NCI-H1694 treated with DMSO at 0.1 percent for 48 hours (cell line): Measurements from ENCODE around the gene CALHM5.

Experiments
- DNase-seq: peaks from one replicate; lab custom pipeline; 2025; lab: John Stamatoyannopoulos, UW

CALHM5 gene

GRCh38 chr6:116550796-116551195 is 39.4 kb downstream of the CALHM5 start:
- DNase-seq: no peak

DNA sequence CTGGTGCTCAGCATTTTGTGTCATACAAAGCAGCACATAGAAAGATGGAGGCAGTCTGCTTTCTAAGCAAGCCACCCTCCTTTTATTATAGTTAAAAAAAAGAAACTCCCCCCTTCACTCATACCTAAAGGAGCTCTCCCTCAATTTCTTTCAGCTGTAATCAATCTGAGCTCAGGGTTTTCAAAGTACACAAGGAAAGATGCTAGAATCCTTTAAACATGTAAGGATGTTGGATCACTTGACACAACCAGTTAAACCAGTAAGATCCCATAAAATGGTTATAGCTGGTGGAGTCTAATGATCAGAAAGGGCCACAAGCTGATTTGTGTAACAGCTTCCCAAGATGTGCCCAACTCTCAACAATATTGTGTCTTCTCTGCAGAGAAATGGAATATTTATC is 42.0 kb downstream of the CALHM5 start, which contains the start of gene CALHM4:
Gene CALHM4 (plus strand): TSS at position 301 of the 400 bp plus-strand sequence. CDS start 43 bp downstream, at position 344.
- no peak for DNase-seq

- DNase-seq: no peak
Observed at GRCh38 chr6:116556065-116556464, 44.6 kb downstream of the CALHM5 start.

DNA sequence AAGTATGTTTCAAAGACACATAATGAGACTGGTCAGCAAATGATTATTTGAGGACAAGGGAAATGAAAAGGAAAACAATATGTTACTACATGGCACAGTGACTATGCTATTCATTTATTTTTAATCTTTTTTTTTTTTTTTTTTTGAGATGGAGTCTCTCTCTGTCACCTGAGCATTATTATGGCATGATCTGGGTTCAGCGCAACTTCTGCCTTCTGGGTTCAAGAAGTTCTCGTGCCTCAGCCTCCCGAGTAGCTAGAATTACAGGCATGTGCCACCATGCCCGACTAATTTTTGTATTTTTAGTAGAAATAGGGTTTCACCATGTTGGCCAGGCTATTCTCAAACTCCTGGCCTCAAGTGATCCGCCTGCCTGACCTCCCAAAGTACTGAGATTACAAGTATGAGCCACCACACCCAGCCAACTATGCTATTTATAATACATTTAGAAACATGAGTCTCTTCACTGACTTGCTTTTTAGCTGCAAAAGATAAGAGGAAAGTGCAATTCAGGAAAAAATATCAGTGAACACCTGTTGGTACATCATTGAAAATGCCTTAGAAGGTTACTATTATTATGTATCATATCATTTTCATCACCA is 45.5 kb downstream of the CALHM5 start:
- no peak for DNase-seq

DNA sequence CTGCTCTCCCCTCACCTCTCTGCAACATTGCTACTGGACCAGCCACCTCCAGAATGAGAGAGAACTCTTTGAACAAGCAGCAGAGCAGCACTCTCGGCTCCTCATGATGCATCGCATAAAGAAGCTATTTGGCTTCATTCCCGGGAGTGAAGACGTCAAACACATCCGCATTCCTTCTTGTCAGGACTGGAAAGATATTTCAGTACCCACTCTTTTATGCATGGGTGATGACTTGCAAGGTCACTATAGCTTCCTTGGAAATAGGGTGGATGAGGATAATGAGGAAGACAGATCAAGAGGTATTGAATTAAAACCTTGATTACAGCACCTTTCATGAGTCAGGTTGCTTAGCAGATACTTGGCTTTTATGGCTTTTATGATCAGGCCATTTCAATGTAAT is 46.5 kb downstream of the CALHM5 start:
- DNase-seq: no peak

GRCh38 chr6:116560130-116560529 is 48.7 kb downstream of the CALHM5 start:
- DNase-seq: no peak

DNA sequence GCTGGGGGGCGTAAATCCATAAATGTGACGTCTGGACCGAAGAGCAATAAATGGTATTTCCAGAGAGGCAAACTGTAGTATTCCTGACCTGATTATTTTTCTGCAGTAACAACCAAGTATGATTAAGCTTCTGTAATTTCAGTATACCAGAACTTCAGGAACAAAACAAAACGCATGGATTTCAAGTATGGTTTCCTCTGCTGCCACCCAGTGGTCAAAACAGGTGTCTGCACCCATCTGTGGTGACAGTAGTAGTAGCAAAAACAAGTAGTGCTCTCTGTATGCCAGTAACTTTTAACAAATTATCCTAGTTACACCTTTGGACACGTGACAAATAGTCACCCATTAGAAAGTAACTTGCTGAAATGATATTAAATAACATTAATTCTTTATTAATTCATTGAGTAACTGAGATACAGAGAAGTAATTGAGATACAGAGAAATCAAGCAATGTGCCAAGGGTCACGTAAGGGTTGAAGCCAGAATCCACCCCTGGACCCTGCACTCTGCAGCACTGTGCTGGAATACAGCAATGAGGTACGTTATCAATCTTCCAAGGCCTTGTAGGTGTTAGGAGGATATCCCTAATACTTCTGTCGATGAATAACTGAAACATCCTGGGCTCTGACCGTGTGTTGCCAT is 50.1 kb downstream of the CALHM5 start:
- peak; percentile 52 for DNase-seq

- no peak for DNase-seq
Observed at GRCh38 chr6:116562019-116562403, 50.6 kb downstream of the CALHM5 start.

DNA sequence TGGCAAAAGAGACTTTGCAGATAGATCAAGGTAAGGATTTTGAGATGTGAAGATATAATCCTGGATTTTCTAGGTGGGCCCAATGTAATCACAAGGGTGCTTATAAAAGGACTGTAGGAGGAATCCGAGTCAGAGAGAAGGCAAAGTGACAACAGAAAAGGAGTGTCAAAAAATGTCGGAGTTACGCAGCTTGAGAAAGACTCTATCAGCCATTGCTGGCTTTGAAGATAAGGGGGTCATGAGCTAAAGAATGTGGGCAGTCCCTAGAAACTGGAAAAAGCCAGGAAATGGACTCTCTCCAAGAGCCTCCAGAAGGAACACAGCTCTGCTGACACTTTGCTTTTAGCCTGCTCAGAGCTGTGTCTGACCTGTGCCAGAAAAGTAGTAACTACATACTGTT is 51.2 kb downstream of the CALHM5 start:
- DNase-seq: no peak

GRCh38 chr6:116563830-116564229 is 52.4 kb downstream of the CALHM5 start:
- DNase-seq: no peak

DNA sequence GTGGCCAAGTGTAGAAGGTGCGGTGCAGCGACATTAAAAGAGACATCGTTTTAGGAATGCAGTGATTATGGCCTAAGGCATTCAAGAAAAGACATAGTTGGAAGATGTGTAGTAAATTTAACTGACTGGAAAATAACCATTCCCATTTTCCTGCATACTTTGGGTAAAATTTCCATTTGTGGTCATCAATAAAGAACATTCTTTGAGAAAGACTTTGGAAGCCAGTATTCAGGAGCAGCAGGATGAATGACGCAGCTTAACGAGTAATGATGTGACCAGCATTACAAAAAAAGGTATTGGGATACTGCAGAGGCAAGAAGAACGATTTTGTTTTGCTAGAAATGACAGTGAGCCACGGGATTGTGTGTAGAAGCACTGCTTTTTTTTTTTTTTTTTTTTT is 52.9 kb downstream of the CALHM5 start:
- DNase-seq: no peak

DNA sequence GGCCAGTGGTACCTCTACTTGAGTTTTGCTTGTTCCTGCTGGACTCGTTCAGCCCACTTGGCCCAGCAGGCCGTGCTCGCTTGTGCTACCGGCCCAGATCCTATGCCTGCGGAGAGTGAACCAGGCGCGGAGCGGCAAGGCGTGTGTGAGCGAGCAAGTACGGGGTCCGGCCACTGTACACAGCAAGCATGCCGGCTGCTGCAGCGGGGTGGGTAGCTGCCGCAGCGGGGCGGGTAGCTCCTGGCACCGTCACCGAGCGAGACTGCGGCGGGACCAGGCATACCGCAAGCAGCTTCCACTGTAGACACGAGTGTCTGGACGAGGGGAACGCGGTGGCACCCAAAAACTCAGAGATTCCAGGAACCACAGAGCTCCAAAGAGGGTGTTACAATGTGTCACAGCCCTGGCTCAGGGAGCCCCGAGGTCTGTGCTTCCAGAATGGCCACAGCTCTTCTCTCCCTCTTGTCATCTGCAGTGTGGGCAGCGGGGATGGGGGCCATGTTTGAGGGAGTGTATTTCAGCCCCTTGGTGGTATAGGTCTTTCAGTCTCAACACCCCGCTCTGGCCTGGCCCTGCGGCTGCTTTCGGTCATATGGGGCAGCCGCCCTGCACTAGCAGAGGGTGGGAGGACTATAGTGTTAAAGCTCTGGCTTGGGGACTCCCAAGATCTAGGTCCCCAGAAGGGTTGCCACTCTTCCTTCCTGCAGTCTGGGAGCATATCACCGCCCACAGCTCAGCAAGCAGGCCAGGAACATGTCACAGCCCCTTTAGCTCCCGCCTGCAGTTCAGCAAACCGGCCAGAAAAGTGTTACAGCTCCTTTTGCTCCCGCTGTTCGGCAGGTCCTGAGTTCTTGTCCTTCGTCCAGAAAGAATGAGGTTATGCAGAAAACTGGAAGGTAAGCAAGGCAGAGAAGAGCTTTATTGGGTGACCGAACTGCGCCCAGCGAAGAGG is 53.8 kb downstream of the CALHM5 start:
- DNase-seq: no peak

DNA sequence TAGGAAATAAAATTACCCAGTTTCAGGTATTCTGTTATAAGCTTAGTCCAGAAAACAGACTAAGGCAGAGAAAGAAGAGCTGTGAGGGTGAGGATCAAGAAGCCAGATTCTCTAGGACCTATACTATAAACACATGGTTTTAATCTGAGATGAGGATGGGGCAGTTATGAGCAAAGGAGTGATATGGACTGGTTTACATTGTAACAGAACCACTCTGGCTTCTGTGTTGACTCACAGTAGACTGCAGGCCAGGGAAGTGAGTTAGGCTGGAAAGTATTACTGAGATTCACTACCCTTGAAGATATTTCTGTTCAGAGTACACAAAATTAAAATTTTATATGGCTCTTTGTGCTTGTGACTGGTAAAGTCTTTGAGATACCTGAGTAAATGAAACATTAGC is 56.7 kb downstream of the CALHM5 start:
- DNase-seq: no peak

- DNase-seq: no peak
Observed at GRCh38 chr6:116568821-116569755, 57.6 kb downstream of the CALHM5 start.

DNA sequence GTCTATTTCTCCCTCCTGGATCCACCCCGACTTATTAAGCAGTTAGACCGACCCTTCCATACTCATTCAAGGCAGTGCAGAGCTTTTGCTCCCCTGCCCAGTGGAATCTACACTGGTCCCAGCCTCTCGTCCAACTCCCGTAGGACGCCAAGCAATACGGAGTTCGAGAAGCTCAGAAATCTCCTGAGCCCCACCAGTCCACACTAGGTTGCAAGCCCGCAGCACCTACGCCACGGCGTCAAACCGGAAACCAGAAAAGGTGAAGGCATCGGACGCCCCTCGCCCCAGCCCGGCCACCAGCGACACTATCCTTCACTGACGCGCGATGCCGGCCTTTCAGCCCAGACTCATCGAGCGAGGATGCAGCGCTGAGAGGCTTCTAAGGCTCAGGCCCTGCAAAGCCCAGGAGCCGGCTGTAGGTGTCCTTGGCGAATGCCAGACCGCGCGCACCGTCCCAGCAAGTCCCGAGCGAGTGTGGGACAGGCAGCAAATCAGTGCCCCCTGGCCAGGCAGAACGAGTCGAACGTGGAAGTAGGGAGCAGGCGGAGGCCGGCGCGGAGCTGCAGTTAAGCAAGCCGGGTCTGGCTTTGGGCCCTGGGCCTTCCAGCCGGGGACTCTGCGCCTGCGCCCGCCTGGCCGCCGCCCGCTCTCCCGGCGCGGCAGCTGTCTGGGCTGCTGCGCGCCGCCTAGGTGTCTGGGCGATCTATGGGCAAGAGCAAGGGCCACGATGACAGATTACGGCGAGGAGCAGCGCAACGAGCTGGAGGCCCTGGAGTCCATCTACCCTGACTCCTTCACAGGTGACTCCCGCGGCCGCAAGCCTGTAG is 59.6 kb downstream of the CALHM5 start, which contains the start of gene RWDD1:
Gene RWDD1 (plus strand): TSS at position 649 of the 827 bp plus-strand sequence. CDS start 79 bp downstream, at position 728.
- DNase-seq: peak; percentile 94

DNA sequence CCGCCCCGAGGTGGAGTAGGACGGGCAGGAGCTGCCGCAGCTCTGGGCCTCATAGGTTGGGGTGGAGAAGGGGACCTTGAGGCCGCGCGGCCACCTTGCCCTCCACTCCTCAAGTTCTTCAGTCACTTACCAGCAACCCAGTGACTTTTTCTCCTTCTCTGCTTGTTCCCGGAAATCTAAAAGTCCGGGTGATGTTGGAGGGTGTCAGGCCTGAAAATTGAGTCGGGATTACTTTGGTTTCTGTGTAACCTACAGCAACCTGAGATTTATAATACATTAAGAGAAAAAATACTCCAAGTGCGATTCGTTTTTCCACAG is 60.2 kb downstream of the CALHM5 start:
- DNase-seq: no peak

GRCh38 chr6:116572162-116572561 is 60.7 kb downstream of the CALHM5 start:
- DNase-seq: peak; percentile 3
